Measurements from ENCODE around the gene DPF3. TPM values are rescaled to one million over a fixed set of nuclear protein-coding genes. Genes with fewer than 3 reads are reported as not detected.

DPF3 gene
- total RNA-seq, 1 donor from 2014 or later = 12.4 TPM

GRCh38 chr14:72577521-72577920, 316.4 kb downstream of the DPF3 start:
- intact Hi-C loops (cut with micrococcal nuclease) = no loop called here

GRCh38 chr14:72576258-72576657, 317.6 kb downstream of the DPF3 start:
- intact Hi-C loops (cut with micrococcal nuclease) = no loop called here

DNA sequence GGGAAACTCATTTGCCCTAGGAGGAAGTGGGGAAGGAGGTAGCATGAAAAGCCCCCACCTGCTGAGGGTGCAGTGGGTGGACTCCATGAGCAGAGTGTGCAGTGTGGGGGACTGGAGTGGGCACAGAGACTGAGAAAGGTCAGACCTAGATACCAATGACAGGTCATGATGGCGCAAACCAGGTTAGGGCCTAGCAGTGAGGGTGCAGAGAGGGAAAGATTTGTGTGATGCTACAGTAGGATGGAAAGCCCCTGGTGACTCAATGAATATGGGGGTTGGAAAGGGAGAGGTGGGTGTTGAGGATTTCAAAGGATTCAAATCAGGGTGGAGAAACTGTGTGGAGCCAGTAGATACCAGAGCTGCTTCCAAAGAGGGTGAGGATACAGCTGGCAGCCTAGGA, 319.2 kb downstream of the DPF3 start:
- intact Hi-C loops (cut with micrococcal nuclease) = no loop called here

DNA sequence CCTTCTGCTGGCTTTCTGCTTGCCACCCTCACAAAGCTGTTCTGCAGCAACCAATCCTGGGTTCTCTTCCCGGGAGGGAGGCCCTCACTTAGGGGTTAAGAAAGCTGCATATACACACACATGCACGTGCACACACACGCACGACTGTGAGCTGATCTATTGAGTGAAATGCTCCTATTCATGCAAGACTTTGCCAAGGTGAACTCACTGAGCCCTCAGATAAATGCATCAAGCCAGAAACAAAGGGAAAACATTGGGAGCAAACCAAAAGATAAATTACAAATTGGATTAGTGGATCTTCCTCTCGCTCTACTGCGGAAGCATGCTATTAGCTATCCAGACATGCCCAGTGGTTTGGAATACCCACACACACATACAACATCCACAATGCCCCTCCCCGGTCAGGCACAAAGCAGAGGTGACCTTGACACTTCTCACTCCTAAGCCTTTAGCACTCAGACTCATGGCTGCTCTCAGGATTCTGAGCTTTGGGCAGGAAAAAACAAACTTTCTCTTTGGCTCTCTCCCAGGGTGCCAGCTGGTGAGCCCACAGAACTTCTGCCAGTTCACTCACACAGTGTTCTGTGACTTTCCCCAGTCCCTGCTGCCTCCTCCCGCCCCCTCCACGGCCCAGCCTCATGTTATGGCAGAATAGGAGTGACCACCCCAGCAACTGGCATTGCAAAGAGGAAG, 320.0 kb downstream of the DPF3 start:
- intact Hi-C loops (cut with micrococcal nuclease) = no loop called here

Other genes starting within 250 kb of the DPF3 start
- gene DCAF4, start 32.4 kb upstream of the DPF3 start, total RNA-seq = 15.1 and 15.6 TPM in 2 replicates
- gene ZFYVE1, start 133.0 kb upstream of the DPF3 start, total RNA-seq = 16.2 and 17.1 TPM in 2 replicates
- 108 TPM in 2 replicates for gene RBM25, start 164.4 kb upstream of the DPF3 start, total RNA-seq
- 49.5 and 52.1 TPM in 2 replicates for gene PSEN1, start 242.4 kb upstream of the DPF3 start, total RNA-seq

All from T-helper 1 cell treated with Interleukin-12 subunit alpha and Interleukin-12 subunit beta and Interleukin-4 antibody, amounts not matched to agents 30 ng/mL and 1 ng/mL, for 36 hours (primary cell).